ENCODE results near the gene CRELD1.
"Not testable (repeated sequence)": the region's sequence is repeated elsewhere in the genome, so short reads cannot be mapped to it uniquely, and the experiment has no call there.

Gene CRELD1

GRCh38 chr3:9933561-9934234, at the start of gene CRELD1:
CRELD1 (plus strand) TSS chr3:9933834; CDS start chr3:9934439, 605 bp downstream.
- peak; percentile 99 for DNase-seq

GRCh38 chr3:9884555-9885165, 49.0 kb upstream of the CRELD1 start:
- no peak for DNase-seq

DNA sequence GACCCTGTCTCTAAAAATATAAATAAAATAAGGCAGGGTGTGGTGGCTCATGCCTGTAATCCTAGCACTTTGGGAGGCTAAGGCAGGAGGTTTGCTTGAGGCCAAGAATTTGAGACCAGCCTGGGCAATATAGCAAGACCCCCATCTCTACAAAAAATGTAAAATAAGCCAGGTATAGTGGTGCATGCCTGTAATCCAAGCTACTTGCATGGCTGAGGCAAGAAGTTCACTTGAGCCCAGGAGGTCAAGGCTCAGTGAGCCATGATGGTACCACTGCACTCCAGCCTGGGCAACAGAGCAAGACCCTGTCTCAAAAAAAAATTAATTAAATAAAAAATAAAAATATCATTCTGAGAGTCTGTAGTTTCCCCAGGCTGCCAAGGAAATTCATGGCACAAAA, 47.3 kb upstream of the CRELD1 start:
- DNase-seq = no peak

GRCh38 chr3:9887480-9887879, 46.2 kb upstream of the CRELD1 start:
- DNase-seq = no peak

- DNase-seq = no peak
These were observed 45.1 kb upstream of the CRELD1 start for GRCh38 chr3:9888540-9888939.

- DNase-seq = no peak
These were observed 44.2 kb upstream of the CRELD1 start for GRCh38 chr3:9889405-9889804.

GRCh38 chr3:9890249-9891071, 43.2 kb upstream of the CRELD1 start, which contains the start of gene JAGN1:
JAGN1 (plus strand) TSS chr3:9890610; CDS start chr3:9890723, 113 bp downstream.
- peak; percentile 96 for DNase-seq

GRCh38 chr3:9891072-9891622, 42.5 kb upstream of the CRELD1 start:
- DNase-seq = no peak

DNA sequence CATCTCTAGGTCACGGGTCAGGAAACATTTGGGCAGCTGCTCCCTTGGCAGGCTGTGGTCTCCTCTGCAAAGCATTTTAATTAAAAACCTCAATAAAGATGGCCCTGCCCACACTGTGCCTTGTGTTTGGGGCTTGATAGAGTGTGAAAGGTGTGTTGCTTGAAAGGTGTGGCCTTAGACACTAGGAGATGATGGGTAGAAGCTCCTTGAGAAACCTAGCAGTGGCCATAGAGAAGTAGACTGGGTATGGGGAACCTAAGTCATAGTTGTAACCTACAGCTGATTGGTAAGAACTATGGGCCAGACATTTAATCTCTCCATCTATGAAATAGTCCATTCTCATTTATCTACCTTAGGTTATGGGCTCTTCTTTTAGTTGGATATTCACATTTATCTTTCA, 39.9 kb upstream of the CRELD1 start:
- DNase-seq = no peak

DNA sequence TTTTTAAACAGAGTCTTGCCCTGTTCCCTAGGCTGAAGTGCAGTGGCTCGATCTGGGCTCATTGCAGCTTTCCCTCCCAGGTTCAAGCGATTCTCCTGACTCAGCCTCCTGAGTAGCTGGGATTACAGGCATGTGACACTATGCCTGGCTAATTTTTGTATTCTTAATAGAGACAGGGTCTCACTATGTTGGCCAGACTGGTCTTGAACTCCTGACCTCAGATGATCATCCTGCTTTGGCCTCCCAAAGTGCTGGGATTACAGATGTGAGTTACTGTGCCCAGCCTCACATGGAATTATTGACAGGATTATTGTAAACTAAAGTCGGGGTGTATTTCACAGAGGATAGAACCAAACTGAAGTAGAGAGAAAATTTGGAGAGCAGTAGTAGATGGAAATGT, 37.9 kb upstream of the CRELD1 start:
- DNase-seq = not testable (repeated sequence)

DNA sequence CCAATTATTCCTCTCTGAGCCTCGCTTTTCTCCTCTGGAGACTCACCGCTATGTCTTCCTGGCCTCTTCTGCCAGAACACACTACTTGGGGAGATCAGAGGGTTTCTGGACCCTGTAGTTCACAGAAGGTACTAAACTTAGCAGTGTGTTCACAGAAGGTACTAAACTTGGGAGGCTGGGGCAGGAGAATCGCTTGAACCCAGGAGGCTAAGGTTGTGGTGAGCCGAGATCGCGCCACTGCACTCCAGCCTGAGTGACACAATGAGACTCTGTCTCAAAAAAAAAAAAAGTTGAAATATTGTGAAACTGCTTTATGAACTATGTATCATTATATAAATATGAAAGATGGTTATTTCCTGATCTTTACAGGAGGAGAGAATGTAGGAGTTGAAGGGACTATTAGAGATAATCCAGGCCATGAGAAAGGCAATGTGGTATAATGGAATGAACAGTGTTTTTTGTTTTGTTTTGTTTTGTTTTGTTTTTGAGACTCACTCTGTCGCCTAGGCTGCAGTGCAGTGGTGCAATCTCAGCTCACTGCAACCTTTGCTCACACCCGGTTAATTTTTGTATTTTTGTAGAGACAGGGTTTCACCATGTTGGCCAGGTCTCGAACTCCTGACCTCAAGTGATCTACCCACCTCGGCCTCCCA, 36.8 kb upstream of the CRELD1 start:
- DNase-seq = not testable (repeated sequence)

- DNase-seq = no peak
These were observed 35.9 kb upstream of the CRELD1 start for GRCh38 chr3:9897408-9898372.

GRCh38 chr3:9898467-9899241, 35.0 kb upstream of the CRELD1 start:
- no peak for DNase-seq

DNA sequence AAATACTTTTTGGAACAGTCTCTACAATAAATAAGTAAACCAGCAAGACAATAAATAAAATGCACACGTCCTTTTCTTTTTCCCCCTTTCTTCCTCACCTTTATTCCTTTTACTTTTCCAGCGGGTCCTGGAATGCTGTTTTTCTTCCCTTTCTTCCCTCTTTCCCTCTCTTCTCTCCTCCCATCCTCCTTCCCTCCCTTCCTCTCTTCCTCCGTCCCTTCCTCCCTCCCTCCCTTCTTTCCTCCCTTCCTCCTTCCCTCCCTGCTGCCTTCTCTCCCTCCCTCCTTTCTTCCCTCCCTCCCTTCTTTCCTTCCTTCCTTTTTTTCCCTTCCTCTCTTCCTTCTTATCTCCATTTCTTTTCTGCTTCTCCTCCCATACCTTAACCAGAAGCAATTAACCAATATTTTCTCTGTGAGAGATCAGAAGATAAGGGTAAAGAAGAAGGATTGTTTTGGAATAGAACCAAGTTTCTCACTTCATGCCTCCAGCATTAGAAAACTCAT, 34.3 kb upstream of the CRELD1 start:
- DNase-seq = no peak

DNA sequence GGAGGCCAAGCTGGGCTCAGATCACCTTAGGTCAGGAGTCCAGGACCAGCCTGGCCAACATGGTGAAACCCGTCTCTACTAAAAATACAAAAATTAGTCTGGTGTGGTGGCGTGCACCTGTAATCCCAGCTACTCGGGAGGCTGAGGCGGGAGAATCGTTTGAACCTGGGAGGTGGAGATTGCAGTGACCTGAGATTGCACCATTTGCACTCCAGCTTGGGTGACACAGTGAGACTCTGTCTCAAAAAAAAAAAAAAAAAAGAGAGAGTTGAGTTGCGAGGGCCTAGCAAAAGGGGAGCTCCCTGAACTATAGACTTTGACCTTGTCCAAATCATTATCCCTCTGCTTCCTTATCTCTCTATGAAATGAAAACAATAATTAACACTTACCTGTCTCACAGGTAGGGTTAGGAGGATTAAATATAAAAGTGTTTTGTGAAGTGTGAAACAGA, 32.6 kb upstream of the CRELD1 start:
- DNase-seq = not testable (repeated sequence)

GRCh38 chr3:9901967-9902366, 31.7 kb upstream of the CRELD1 start:
- peak; percentile 77 for DNase-seq

DNA sequence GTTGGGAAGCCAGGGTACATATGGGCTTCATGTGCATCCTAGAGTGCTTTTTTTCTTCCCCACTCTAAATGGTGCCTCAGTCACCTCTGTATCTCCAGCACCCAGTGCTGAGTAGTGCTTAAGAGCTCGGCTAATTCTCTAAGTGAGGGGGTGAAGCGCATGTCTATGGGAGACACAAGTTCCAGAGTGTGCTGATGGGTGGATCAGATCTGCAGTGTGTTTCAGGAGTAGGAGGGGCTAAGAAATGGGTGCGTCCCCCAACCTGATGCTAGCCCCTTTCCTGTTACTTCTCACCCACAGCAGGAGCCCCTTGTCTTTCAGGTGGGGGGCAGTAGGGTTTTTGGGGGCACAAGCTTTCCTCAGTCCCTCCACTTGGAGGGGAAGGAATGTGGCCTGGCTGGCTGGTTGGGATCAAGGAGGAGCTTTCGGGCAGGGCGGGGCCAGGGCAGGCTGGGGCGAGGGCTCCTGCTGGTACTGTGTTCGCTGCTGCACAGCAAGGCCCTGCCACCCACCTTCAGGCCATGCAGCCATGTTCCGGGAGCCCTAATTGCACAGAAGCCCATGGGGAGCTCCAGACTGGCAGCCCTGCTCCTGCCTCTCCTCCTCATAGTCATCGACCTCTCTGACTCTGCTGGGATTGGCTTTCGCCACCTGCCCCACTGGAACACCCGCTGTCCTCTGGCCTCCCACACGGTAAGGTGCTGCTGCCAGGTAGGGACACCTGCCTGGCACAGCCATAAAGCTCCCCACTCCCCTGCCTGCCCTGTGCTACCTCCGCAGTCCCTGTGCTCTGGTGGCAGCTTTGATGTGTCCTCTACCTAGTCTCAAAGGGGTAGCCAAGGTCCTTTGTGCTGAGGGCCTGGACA, 31.0 kb upstream of the CRELD1 start, which contains the start of gene IL17RE:
TSS of gene IL17RE (plus strand) at position 477 of the 866 bp plus-strand sequence. CDS start at position 562, 85 bp downstream.
- peak; percentile 64 for DNase-seq

GRCh38 chr3:9903238-9903624, 30.4 kb upstream of the CRELD1 start:
- no peak for DNase-seq

GRCh38 chr3:9903904-9904303, 29.7 kb upstream of the CRELD1 start:
- DNase-seq = no peak
